H1 (cell line): ENCODE measurements around the gene OGDH.

ENCODE experiments used
- CHD1 ChIP-seq: IDR thresholded peaks from 2 replicates; pipeline ENCODE4 v1.6.1; 2012; ENCODE audit warnings: low read depth, low read length, improper control_type of control experiment
- CTCF ChIP-seq, 3 experiments: IDR thresholded peaks; 1 replicate in 2 of 3; 2 replicates in 1 of 3; pipeline versions ENCODE4 v1.5.1 to v1.6.1; 2011; ENCODE audit warnings: low read length in 3 of 3, mild to moderate bottlenecking in 3 of 3, inconsistent platforms in 2 of 3, low read depth in 1 of 3, moderate library complexity in 1 of 3; ENCODE audit not compliant: insufficient read depth in 1 of 3; ENCODE audit errors: control extremely low read depth in 1 of 3
- POLR2A ChIP-seq, 2 experiments: IDR thresholded peaks; 1 replicate in 1 of 2; 2 replicates in 1 of 2; pipeline ENCODE4 v1.6.1; 2011; ENCODE audit warnings: low read depth in 2 of 2, low read length in 2 of 2, mild to moderate bottlenecking in 2 of 2; ENCODE audit errors: control extremely low read depth in 1 of 2
- SIN3A ChIP-seq, 2 experiments: IDR thresholded peaks in 1 of 2; conservative IDR thresholded peaks in 1 of 2; 2 replicates each; pipeline ENCODE4 v1.6.1; 2011 to 2012; ENCODE audit warnings: low read length in 2 of 2, improper control_type of control experiment in 1 of 2, low read depth in 1 of 2, mild to moderate bottlenecking in 1 of 2
- SIRT6 ChIP-seq: IDR thresholded peaks from one replicate; pipeline ENCODE4 v1.7.1; 2012; ENCODE audit warnings: low read length, inconsistent platforms
- TF ChIP-seq, protein P1 (sequence below): IDR thresholded peaks from 2 replicates; pipeline ENCODE4 v1.6.1; 2012; ENCODE audit warnings: inconsistent platforms

- TF ChIP-seq, protein P1, sequence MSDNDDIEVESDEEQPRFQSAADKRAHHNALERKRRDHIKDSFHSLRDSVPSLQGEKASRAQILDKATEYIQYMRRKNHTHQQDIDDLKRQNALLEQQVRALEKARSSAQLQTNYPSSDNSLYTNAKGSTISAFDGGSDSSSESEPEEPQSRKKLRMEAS = no peak
- TF ChIP-seq CTCF (IDR thresholded peaks at IDR 0.05; ENCODE audit: control extremely low read depth in 1 of 3, insufficient read depth in 1 of 3, low read depth in 1 of 3, low read length in 3 of 3) (no peak), SIRT6 (no peak), POLR2A (IDR thresholded peaks at IDR 0.05; ENCODE audit: control extremely low read depth in 1 of 2, low read depth in 2 of 2, low read length in 2 of 2) (no peak; a peak in 1 of 3 replicates), SIN3A (conservative IDR thresholded peaks at IDR 0.05 in 1 of 2, IDR thresholded peaks at IDR 0.05 in 1 of 2; ENCODE audit: low read depth in 1 of 2, low read length in 2 of 2) (no peak), CHD1 (no peak)
These were observed 41.8 kb upstream of the OGDH start for GRCh38 chr7:44564606-44565005.
